UCSD-AML1 (cell line): ENCODE measurements around the gene IP6K3.

ENCODE experiments used
- DNase-seq: peaks from one replicate; lab custom pipeline; 2025; ENCODE audit not compliant: unreplicated experiment; lab: John Stamatoyannopoulos, UW

IP6K3 gene

DNA sequence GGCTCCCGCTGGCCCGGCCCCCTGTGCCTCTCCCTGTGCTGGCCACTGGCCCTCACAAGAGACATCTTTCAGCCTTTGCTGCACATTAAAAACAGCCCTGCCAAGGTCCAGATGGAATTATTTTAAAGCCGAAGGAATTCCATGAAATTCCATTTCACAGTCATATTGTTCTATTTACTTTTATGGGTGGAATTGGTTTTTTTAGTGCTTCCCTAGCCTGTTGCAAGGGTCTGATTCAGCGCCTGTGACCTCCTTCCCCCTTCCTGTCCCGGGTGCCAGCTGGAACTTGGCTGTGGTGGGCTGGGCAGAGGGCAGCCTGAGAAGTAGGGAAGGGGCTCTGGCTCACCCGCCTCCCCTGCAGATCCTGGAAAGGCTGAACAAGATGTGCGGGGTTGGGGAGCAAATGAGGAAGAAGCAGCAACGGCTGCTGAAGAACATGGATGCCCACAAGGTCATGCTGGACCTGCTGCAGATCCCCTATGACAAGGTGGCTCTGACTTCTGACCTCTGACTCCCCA, 69.5 kb downstream of the IP6K3 start:
- DNase-seq = no peak

DNA sequence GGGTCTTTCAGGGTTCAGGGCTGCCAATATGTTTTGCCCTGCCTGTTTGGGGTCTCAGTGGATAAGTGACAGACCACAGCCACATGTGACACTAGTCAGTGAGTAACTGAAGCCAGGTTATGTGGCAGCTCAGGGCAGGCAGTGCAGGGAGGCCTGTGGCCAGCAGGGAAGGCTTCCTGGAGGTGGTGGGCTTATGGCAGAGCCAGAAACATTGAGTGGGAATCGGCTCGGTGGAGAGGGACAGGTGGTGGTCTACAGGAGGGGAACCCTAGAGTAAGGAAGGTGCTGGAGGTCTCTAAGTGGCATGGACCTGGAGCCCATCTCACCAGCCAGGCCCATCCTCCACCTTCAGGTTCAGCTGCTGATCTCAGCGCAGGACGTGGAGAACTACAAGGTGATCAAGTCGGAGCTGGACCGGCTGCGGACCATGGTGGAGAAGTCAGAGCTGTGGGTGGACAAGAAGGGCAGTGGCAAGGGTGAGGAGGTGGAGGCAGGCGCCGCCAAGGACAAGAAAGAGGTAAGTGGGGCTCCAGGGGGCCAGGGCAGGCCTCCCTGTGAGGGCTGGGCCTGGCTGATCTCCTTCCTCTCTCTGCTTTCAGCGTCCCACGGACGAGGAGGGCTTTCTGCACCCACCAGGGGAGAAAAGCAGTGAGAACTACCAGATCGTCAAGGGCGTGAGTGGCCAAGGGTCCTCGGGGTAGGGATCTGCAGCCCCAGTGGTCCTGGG, 70.1 kb downstream of the IP6K3 start:
- DNase-seq = no peak

DNA sequence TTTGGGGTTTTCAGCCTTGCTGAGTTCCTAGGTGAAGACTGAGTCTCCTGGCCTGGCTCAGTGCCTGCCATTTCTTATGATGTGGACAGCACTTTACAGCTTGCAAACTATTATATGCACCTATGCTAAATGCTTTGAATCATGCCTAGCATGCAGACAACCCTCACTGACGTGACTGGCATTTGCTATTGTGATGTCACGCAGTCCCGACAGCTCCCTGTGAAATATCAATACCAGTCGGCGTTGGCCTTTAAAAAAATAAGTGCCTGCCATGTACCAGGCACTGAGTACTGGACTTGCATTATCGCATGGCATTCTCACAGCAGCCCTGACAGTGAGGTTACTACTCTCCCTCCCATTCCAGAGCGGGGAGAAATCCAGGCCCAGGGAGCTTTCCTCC, 70.7 kb downstream of the IP6K3 start:
- DNase-seq = no peak

DNA sequence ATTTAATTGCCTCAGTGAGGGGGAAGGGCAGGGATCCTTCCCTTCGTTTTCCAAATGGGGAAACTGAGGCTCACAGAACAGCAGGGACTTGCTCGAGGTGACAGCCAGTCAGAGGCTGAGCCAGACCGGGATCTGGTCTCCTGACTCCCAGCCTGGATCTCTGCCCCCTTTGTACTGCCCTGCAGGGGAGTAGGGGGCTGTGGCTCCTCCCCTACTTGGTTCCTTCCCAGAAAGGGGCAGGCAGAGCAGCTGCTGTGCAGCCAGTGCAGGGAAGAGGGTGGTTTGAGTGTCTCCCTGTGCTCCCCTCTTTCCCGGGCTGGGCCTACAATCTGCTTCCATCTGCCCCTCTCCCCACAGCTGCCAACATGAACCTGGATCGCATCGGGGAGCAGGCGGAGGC, 72.9 kb downstream of the IP6K3 start:
- DNase-seq = no peak

DNA sequence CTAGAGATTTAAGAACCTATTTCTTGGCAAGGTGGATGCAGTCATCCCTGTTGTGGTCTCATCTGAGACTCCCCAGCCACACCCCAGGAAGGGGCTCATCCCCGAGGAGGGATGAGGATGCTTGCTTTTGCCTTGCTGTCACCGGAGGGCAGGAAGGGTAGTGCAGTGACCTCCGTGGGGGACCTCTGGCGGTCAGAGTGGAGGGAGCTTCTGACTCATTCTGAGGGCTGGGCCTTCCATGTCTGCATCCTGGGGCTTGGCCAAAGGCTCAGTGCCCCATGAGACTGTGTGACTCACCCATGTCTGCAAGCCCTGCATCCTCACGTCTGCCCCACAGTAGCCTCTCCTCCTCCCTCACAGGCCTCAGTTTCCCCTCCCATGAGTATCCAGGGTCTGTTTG, 73.9 kb downstream of the IP6K3 start:
- DNase-seq = peak; percentile 70

DNA sequence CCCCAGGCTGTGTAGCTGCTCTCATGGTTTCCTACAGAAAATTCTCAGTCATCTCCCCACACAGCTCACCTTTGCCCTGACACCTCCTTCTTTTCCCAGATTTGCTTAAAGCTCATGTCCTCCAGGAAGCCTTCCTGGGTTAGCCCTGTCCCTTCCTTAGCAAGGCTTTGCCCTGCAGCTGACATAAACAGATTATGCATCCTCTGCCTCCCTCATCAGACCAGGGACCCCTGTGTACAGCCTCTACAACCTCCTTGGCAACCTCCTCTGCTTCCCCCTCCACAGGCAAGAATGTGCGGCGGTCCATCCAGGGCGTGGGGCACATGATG, 75.0 kb downstream of the IP6K3 start:
- no peak for DNase-seq
